Activated CD4-positive, alpha-beta T cell treated with anti-CD3 and anti-CD28 coated beads for 1 hour (primary cell): ENCODE measurements around the gene C17orf107.
"Not testable (repeated sequence)": the region's sequence is repeated elsewhere in the genome, so short reads cannot be mapped to it uniquely, and the experiment has no call there.

ENCODE experiments used
- DNase-seq: peaks from one replicate; pipeline ENCODE4 v3.0.0-alpha.2; 2020

Gene C17orf107

GRCh38 chr17:4899341-4900230 lies at the start of gene C17orf107:
Gene C17orf107, plus strand, starts transcription at chr17:4899536. Its CDS starts 227 bp downstream, at chr17:4899763.
- DNase-seq: peak; percentile 91

GRCh38 chr17:4850246-4850645 lies 49.1 kb upstream of the C17orf107 start:
- DNase-seq: no peak

- no peak for DNase-seq
Measured at GRCh38 chr17:4851084-4851483, 48.3 kb upstream of the C17orf107 start.

GRCh38 chr17:4852567-4853207 lies 46.6 kb upstream of the C17orf107 start:
- no peak for DNase-seq

- DNase-seq: no peak
Measured at GRCh38 chr17:4853208-4853671, 46.1 kb upstream of the C17orf107 start.

- no peak for DNase-seq
Measured at GRCh38 chr17:4854111-4854681, 45.1 kb upstream of the C17orf107 start.

GRCh38 chr17:4856271-4856936 lies 42.9 kb upstream of the C17orf107 start:
- DNase-seq: no peak

- DNase-seq: no peak
Measured at GRCh38 chr17:4856937-4857314, 42.4 kb upstream of the C17orf107 start.

- not testable (repeated sequence) for DNase-seq
Measured at GRCh38 chr17:4857347-4857746, 42.0 kb upstream of the C17orf107 start.

GRCh38 chr17:4858068-4858881 lies 41.1 kb upstream of the C17orf107 start:
- DNase-seq: no peak

- DNase-seq: no peak
Measured at GRCh38 chr17:4858882-4859260, 40.5 kb upstream of the C17orf107 start.

- no peak for DNase-seq
Measured at GRCh38 chr17:4859816-4860625, 39.3 kb upstream of the C17orf107 start.

- DNase-seq: no peak
Measured at GRCh38 chr17:4860651-4861050, 38.7 kb upstream of the C17orf107 start.

- no peak for DNase-seq
Measured at GRCh38 chr17:4861052-4861451, 38.3 kb upstream of the C17orf107 start.

- DNase-seq: no peak
Measured at GRCh38 chr17:4862720-4863119, 36.6 kb upstream of the C17orf107 start.

GRCh38 chr17:4863321-4863720 lies 36.0 kb upstream of the C17orf107 start:
- no peak for DNase-seq

- DNase-seq: not testable (repeated sequence)
Measured at GRCh38 chr17:4867535-4867934, 31.8 kb upstream of the C17orf107 start.

GRCh38 chr17:4869058-4869998 lies 30.0 kb upstream of the C17orf107 start:
- DNase-seq: not testable (repeated sequence)

- no peak for DNase-seq
Measured at GRCh38 chr17:4870855-4871254, 28.5 kb upstream of the C17orf107 start.

GRCh38 chr17:4872786-4873185 lies 26.6 kb upstream of the C17orf107 start:
- no peak for DNase-seq
